HepG2 (cell line): ENCODE data around the gene S100A6. TPM values are rescaled to one million over a fixed set of nuclear protein-coding genes. Genes with fewer than 3 reads are reported as not detected.

Experiments used
- ATF1 ChIP-seq: IDR thresholded peaks from 2 replicates; pipeline ENCODE4 v1.6.1; 2016; ENCODE audit warnings: mild to moderate bottlenecking, control low read depth
- JDP2 ChIP-seq: sonication (generic); formaldehyde crosslinking; IDR thresholded peaks from 2 replicates; pipeline ENCODE4 v1.8.1; 2022; ENCODE audit warnings: missing genetic modification reagents, borderline replicate concordance
- MIER2 ChIP-seq: IDR thresholded peaks from 2 replicates; pipeline ENCODE4 v1.6.1; 2016; ENCODE audit warnings: missing biosample characterization, missing genetic modification reagents
- SRSF9 ChIP-seq: fragments of 200-400 bp; formaldehyde crosslinking; IDR thresholded peaks from 2 replicates; pipeline ENCODE4 v1.6.1; 2018; ENCODE audit warnings: borderline replicate concordance, mild to moderate bottlenecking, low read depth, low read length; ENCODE audit not compliant: insufficient read depth, poor library complexity, severe bottlenecking
- ZFP36L1 ChIP-seq: sonication (generic); formaldehyde crosslinking; IDR thresholded peaks from 2 replicates; pipeline ENCODE4 v1.8.0; 2022; ENCODE audit warnings: mild to moderate bottlenecking, missing genetic modification reagents, moderate library complexity
- ZFX ChIP-seq: sonication (generic); formaldehyde crosslinking; IDR thresholded peaks from 2 replicates; pipeline ENCODE4 v1.4.0; 2020; ENCODE audit warnings: mild to moderate bottlenecking, low read depth, missing genetic modification reagents, moderate library complexity
- ZNF138 ChIP-seq: sonication (generic); formaldehyde crosslinking; IDR thresholded peaks from 2 replicates; pipeline ENCODE4 v1.5.0; 2020; ENCODE audit warnings: mild to moderate bottlenecking, low read depth, missing genetic modification reagents
- ZNF17 ChIP-seq: sonication (generic); formaldehyde crosslinking; IDR thresholded peaks from 2 replicates; pipeline ENCODE4 v1.5.0; 2020; ENCODE audit warnings: mild to moderate bottlenecking, missing genetic modification reagents
- ZNF224 ChIP-seq: sonication (generic); formaldehyde crosslinking; IDR thresholded peaks from 2 replicates; pipeline ENCODE4 v1.5.0; 2020; ENCODE audit warnings: mild to moderate bottlenecking, missing genetic modification reagents
- ZNF451 ChIP-seq: sonication (generic); formaldehyde crosslinking; IDR thresholded peaks from 2 replicates; pipeline ENCODE4 v1.5.0; 2020; ENCODE audit warnings: mild to moderate bottlenecking, missing genetic modification reagents
- ZNF484 ChIP-seq: sonication (generic); formaldehyde crosslinking; IDR thresholded peaks from 2 replicates; pipeline ENCODE4 v1.5.1; 2020; ENCODE audit warnings: mild to moderate bottlenecking, low read depth, missing genetic modification reagents, borderline replicate concordance
- ZNF564 ChIP-seq: sonication (generic); formaldehyde crosslinking; IDR thresholded peaks from 2 replicates; pipeline ENCODE4 v1.8.1; 2023; ENCODE audit warnings: mild to moderate bottlenecking, missing genetic modification reagents
- ZNF629 ChIP-seq: sonication (generic); formaldehyde crosslinking; conservative IDR thresholded peaks from 2 replicates; pipeline ENCODE4 v1.5.0; 2020; ENCODE audit warnings: missing genetic modification reagents
- ZNF691 ChIP-seq: sonication (generic); formaldehyde crosslinking; IDR thresholded peaks from 2 replicates; pipeline ENCODE4 v1.4.0; 2020; ENCODE audit warnings: missing genetic modification reagents, low read depth, mild to moderate bottlenecking, borderline replicate concordance
- ZNF816 ChIP-seq: sonication (generic); formaldehyde crosslinking; IDR thresholded peaks from 2 replicates; pipeline ENCODE4 v1.8.0; 2022; ENCODE audit warnings: missing genetic modification reagents, mild to moderate bottlenecking, borderline replicate concordance
- polyA plus RNA-seq, 8 experiments: library from polyadenylated mRNA; depleted of rRNA in 3 of 8; stranded (reverse) in 7 of 8; unstranded in 1 of 8; fragments of >200 nt; fragmentation: Illumina TruSeq in 4 of 8; extraction: Trizol in 4 of 8; gene quantifications; 2 replicates each; pipeline versions ENCODE4 v1.2.1 to v1.2.3, GENCODE V29; 2011 to 2016; ENCODE audit warnings: low read depth in 4 of 8, missing spikeins in 1 of 8, mixed read lengths in 1 of 8; ENCODE audit not compliant: insufficient read depth in 1 of 8
- total RNA-seq, 5 experiments: library from RNA; depleted of rRNA; stranded (reverse); fragments of >200 nt; fragmentation: Illumina TruSeq; extraction: Trizol; gene quantifications; 2 replicates each; pipeline ENCODE4 v1.2.3, GENCODE V29; 2016; ENCODE audit warnings: low read depth in 1 of 5
- TF ChIP-seq, protein P1 (sequence below): sonication (generic); formaldehyde crosslinking; IDR thresholded peaks from 2 replicates; pipeline ENCODE4 v1.4.0; 2020; ENCODE audit warnings: mild to moderate bottlenecking, missing genetic modification reagents
- TF ChIP-seq, protein P2 (sequence below): sonication (generic); formaldehyde crosslinking; IDR thresholded peaks from 2 replicates; pipeline ENCODE4 v1.9.0; 2021; ENCODE audit warnings: missing genetic modification reagents, borderline replicate concordance
- TF ChIP-seq, protein P3 (sequence below): sonication (generic); formaldehyde crosslinking; IDR thresholded peaks from 2 replicates; pipeline ENCODE4 v1.9.0; 2022; ENCODE audit warnings: low read depth, missing genetic modification reagents
- TF ChIP-seq, protein P4 (sequence below): sonication (generic); formaldehyde crosslinking; IDR thresholded peaks from 2 replicates; pipeline ENCODE4 v1.4.0; 2020; ENCODE audit warnings: mild to moderate bottlenecking, missing genetic modification reagents
- TF ChIP-seq, protein P5 (sequence below): IDR thresholded peaks from 2 replicates; pipeline ENCODE4 v1.6.1; 2012; ENCODE audit warnings: inconsistent platforms

S100A6 gene
- total and polyA plus RNA-seq, 2 of the 13 experiments (the other 11 are each of a cell fraction or from before 2014, with no cell fraction given) = 72.9 to 85.0 TPM

DNA sequence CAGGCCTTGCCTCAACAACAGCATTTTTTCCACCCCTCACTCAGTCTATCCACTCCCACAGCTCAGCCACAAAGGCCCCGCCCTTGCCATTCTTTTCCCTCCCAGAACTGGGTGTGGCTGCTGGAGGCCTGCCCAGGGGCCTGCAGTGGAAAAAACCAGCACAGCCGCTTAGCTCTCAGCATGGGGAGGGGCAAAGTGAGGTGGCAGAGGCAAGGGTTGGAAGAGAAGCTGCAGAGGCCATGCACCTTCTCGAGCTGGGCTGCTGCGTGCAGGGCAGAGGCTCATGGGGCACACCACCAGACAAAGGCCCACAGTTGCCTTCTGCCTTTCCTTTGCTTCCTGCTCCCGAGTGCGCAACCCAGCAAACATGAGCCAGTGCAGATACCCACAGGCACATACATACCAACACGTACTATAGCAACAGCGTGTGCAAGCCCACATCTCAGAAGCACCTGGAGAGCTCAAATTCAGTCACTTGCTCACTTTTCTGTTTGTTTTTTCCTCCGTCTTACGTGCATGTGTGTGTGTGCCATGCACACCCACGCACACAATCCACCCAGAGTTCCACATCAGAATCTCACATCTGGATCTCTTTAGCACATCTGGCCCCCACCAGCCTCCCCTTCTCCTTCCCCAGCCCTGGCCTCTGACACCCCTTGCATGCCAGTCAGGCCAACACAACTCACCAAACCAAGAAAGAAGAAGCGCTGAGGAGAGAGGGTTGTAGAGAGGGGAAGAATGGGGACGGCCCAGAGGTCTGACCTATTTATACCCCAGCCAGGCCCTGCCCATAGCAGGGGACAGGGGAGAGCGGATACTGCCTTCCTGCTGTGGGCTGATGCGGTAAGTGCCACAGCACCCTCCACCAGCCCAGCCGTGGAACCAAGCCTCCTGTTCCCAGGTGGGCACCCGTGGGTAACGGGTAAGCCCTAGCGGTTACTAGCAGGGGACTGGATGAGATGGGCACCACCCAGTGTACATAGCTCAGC, 9.6 kb upstream of the S100A6 start, which contains the start of gene S100A4 (continued):
- no peak for TF ChIP-seq ZNF224 (CRISPR knock-in tag)
- no peak for TF ChIP-seq ZNF17 (CRISPR knock-in tag)
- TF ChIP-seq, protein P1, sequence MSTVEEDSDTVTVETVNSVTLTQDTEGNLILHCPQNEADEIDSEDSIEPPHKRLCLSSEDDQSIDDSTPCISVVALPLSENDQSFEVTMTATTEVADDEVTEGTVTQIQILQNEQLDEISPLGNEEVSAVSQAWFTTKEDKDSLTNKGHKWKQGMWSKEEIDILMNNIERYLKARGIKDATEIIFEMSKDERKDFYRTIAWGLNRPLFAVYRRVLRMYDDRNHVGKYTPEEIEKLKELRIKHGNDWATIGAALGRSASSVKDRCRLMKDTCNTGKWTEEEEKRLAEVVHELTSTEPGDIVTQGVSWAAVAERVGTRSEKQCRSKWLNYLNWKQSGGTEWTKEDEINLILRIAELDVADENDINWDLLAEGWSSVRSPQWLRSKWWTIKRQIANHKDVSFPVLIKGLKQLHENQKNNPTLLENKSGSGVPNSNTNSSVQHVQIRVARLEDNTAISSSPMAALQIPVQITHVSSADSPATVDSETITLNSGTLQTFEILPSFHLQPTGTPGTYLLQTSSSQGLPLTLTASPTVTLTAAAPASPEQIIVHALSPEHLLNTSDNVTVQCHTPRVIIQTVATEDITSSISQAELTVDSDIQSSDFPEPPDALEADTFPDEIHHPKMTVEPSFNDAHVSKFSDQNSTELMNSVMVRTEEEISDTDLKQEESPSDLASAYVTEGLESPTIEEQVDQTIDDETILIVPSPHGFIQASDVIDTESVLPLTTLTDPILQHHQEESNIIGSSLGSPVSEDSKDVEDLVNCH = no peak
- peak; percentile 43; the same call in 1 of the 2 replicates for TF ChIP-seq ZFP36L1 (CRISPR knock-in tag)
- no peak for TF ChIP-seq ZNF816 (CRISPR knock-in tag)
- no peak for TF ChIP-seq ATF1
- peak; percentile 23; the same call in 1 of the 2 replicates for TF ChIP-seq MIER2 (CRISPR knock-in tag)
- TF ChIP-seq, protein P2, sequence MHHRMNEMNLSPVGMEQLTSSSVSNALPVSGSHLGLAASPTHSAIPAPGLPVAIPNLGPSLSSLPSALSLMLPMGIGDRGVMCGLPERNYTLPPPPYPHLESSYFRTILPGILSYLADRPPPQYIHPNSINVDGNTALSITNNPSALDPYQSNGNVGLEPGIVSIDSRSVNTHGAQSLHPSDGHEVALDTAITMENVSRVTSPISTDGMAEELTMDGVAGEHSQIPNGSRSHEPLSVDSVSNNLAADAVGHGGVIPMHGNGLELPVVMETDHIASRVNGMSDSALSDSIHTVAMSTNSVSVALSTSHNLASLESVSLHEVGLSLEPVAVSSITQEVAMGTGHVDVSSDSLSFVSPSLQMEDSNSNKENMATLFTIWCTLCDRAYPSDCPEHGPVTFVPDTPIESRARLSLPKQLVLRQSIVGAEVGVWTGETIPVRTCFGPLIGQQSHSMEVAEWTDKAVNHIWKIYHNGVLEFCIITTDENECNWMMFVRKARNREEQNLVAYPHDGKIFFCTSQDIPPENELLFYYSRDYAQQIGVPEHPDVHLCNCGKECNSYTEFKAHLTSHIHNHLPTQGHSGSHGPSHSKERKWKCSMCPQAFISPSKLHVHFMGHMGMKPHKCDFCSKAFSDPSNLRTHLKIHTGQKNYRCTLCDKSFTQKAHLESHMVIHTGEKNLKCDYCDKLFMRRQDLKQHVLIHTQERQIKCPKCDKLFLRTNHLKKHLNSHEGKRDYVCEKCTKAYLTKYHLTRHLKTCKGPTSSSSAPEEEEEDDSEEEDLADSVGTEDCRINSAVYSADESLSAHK = no peak
- no peak for TF ChIP-seq ZNF451 (CRISPR knock-in tag)
- TF ChIP-seq ZNF138 (CRISPR knock-in tag) = peak; percentile 73; the same call in 1 of the 2 replicates
- TF ChIP-seq, protein P3, sequence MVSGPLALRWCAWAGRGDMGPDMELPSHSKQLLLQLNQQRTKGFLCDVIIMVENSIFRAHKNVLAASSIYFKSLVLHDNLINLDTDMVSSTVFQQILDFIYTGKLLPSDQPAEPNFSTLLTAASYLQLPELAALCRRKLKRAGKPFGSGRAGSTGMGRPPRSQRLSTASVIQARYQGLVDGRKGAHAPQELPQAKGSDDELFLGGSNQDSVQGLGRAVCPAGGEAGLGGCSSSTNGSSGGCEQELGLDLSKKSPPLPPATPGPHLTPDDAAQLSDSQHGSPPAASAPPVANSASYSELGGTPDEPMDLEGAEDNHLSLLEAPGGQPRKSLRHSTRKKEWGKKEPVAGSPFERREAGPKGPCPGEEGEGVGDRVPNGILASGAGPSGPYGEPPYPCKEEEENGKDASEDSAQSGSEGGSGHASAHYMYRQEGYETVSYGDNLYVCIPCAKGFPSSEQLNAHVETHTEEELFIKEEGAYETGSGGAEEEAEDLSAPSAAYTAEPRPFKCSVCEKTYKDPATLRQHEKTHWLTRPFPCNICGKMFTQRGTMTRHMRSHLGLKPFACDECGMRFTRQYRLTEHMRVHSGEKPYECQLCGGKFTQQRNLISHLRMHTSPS = peak; percentile 80
- TF ChIP-seq ZNF564 (CRISPR knock-in tag) = peak; percentile 60; the same call in 1 of the 2 replicates
- TF ChIP-seq SRSF9 = no peak
- peak; percentile 87 for TF ChIP-seq ZFX (CRISPR knock-in tag)
- TF ChIP-seq JDP2 = no peak
- TF ChIP-seq ZNF691 (CRISPR knock-in tag) = no peak
- TF ChIP-seq ZNF629 (CRISPR knock-in tag) = no peak
- TF ChIP-seq ZNF484 (CRISPR knock-in tag) = no peak
- TF ChIP-seq, protein P4, sequence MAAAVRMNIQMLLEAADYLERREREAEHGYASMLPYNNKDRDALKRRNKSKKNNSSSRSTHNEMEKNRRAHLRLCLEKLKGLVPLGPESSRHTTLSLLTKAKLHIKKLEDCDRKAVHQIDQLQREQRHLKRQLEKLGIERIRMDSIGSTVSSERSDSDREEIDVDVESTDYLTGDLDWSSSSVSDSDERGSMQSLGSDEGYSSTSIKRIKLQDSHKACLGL (CRISPR knock-in tag) = peak; percentile 29; the same call in 1 of the 2 replicates
- TF ChIP-seq, protein P5, sequence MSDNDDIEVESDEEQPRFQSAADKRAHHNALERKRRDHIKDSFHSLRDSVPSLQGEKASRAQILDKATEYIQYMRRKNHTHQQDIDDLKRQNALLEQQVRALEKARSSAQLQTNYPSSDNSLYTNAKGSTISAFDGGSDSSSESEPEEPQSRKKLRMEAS = 0 out of 2 replicates have a peak, but pooled peaks have one; percentile 46
